GM23338 (cell line): ENCODE results near the gene TF. TPM values are rescaled to one million over a fixed set of nuclear protein-coding genes. Genes with fewer than 3 reads are reported as not detected.

ENCODE experiments used
- ATAC-seq: fragments of 200-7000 bp; cut with Tn5 transposase; 3 replicates; pipeline ENCODE4 v1.9.1; 2020
- DNase-seq: peaks from one replicate; pipeline ENCODE4 v3.0.0-alpha.2; 2015; ENCODE audit warnings: low spot score
- H2AFZ ChIP-seq: fragments of 200-600 bp; sonication (generic); 2 replicates; pipeline ENCODE4 v1.8.0; 2016; ENCODE audit warnings: antibody characterized with exemption, mild to moderate bottlenecking, moderate library complexity
- H3F3A ChIP-seq: fragments of 200-600 bp; sonication (generic); replicated peaks from 2 replicates; pipeline ENCODE4 v1.8.0; 2017; ENCODE audit warnings: antibody characterized with exemption, mixed run types, low read depth
- H3K27ac ChIP-seq: fragments of 200-600 bp; sonication (generic); 2 replicates; pipeline ENCODE4 v1.6.1; 2016; ENCODE audit warnings: low read depth
- H3K27me3 ChIP-seq: fragments of 200-600 bp; sonication (generic); 2 replicates; pipeline ENCODE4 v1.8.0; 2016; ENCODE audit warnings: mild to moderate bottlenecking, mixed run types, moderate library complexity; ENCODE audit not compliant: insufficient read depth
- H3K36me3 ChIP-seq: fragments of 200-600 bp; sonication (generic); 2 replicates; pipeline ENCODE4 v1.8.0; 2016; ENCODE audit warnings: mild to moderate bottlenecking; ENCODE audit not compliant: insufficient read depth
- H3K4me1 ChIP-seq: fragments of 200-600 bp; sonication (generic); 2 replicates; pipeline ENCODE4 v1.8.0; 2016; ENCODE audit warnings: mild to moderate bottlenecking, moderate library complexity; ENCODE audit not compliant: insufficient read depth
- H3K4me2 ChIP-seq: fragments of 200-600 bp; sonication (generic); 2 replicates; pipeline ENCODE4 v1.7.1; 2017; ENCODE audit warnings: mixed run types
- H3K4me3 ChIP-seq: fragments of 200-600 bp; sonication (generic); 2 replicates; pipeline ENCODE4 v1.6.1; 2016; ENCODE audit warnings: mixed run types
- H3K79me2 ChIP-seq: fragments of 200-600 bp; sonication (generic); replicated peaks from 2 replicates; pipeline ENCODE4 v1.8.0; 2017; ENCODE audit warnings: mild to moderate bottlenecking; ENCODE audit not compliant: insufficient read depth
- H3K9me2 ChIP-seq: fragments of 200-600 bp; sonication (generic); 2 replicates; pipeline ENCODE4 v1.8.0; 2017; ENCODE audit not compliant: insufficient read depth
- H4K20me1 ChIP-seq: fragments of 200-600 bp; sonication (generic); replicated peaks from 2 replicates; pipeline ENCODE4 v1.8.0; 2017; ENCODE audit warnings: mild to moderate bottlenecking; ENCODE audit not compliant: insufficient read depth
- H3K27ac Mint-ChIP-seq: 2 replicates; pipeline ENCODE4 v1.8.0; 2020; ENCODE audit warnings: inconsistent platforms, mild to moderate bottlenecking, moderate library complexity, mixed read lengths
- H3K27me3 Mint-ChIP-seq: 3 replicates; pipeline ENCODE4 v1.8.0; 2022; ENCODE audit warnings: low read depth, mild to moderate bottlenecking, moderate library complexity, mixed read lengths, inconsistent platforms; ENCODE audit not compliant: insufficient read depth, poor library complexity
- H3K36me3 Mint-ChIP-seq: 3 replicates; pipeline ENCODE4 v1.8.0; 2021; ENCODE audit warnings: low read depth, mild to moderate bottlenecking, inconsistent platforms, moderate library complexity, mixed read lengths
- H3K4me1 Mint-ChIP-seq: 3 replicates; pipeline ENCODE4 v1.8.0; 2020; ENCODE audit warnings: mild to moderate bottlenecking, inconsistent platforms, mixed read lengths
- H3K4me3 Mint-ChIP-seq: 3 replicates; pipeline ENCODE4 v1.8.0; 2021; ENCODE audit warnings: moderate library complexity, mild to moderate bottlenecking, inconsistent platforms, mixed read lengths
- H3K9me3 Mint-ChIP-seq: 3 replicates; pipeline ENCODE4 v1.8.0; 2020; ENCODE audit warnings: moderate library complexity, mild to moderate bottlenecking, inconsistent platforms, mixed read lengths
- CTCF ChIP-seq, 2 experiments: fragments of 200-600 bp in 1 of 2; sonication (generic) in 1 of 2; conservative IDR thresholded peaks; 2 replicates each; pipeline versions ENCODE4 v1.5.1 to v1.6.1; 2016 to 2017; ENCODE audit warnings: antibody characterized with exemption in 2 of 2, low read depth in 2 of 2, mild to moderate bottlenecking in 2 of 2, moderate library complexity in 1 of 2
- ETS1 ChIP-seq: IDR thresholded peaks from 2 replicates; pipeline ENCODE4 v1.6.1; 2016; ENCODE audit warnings: antibody characterized with exemption
- JUNB ChIP-seq: IDR thresholded peaks from one replicate; pipeline ENCODE4 v1.6.1; 2016; ENCODE audit warnings: antibody characterized with exemption; ENCODE audit not compliant: unreplicated experiment
- STAT1 ChIP-seq: IDR thresholded peaks from one replicate; pipeline ENCODE4 v1.6.1; 2016; ENCODE audit warnings: antibody characterized with exemption; ENCODE audit not compliant: unreplicated experiment
- ZNF462 ChIP-seq: fragments of 250-450 bp; sonication (Bioruptor Pico); IDR thresholded peaks from 2 replicates; pipeline ENCODE4 v1.5.0; 2020; ENCODE audit warnings: mild to moderate bottlenecking, moderate library complexity
- polyA plus RNA-seq: library from polyadenylated mRNA; unstranded; fragments of >200 nt; fragmentation: Nextera tagmentation; extraction: Ambion mirVana; gene quantifications from 2 replicates; pipeline ENCODE4 v1.2.1, GENCODE V29; 2016
- total RNA-seq: library from RNA; depleted of rRNA; stranded (reverse); fragments of >200 nt; shearing (Covaris generic); gene quantifications from 2 replicates; pipeline ENCODE4 v1.2.3, GENCODE V29; 2014

Gene TF
- total and polyA plus RNA-seq, 2 experiments from 2014 or later, result 0.03 to 0.76 TPM

- DNase-seq (no peak), ATAC-seq (no peak)
- no peak overlapping the region for H3K27ac Mint-ChIP-seq
- Histone ChIP-seq H4K20me1 (no peaks in the 10 kb centered on the region), H3K9me2 (peaks cover under 1% of the 10 kb centered on the region), H3K4me2 (no peak overlapping the region), H3K4me1 (peaks cover 6% of the 10 kb centered on the region; the same call in 1 of the 2 replicates), H3K36me3 (no peaks in the 10 kb centered on the region), H3K27me3 (no peaks in the 10 kb centered on the region), H3K4me3 (no peak overlapping the region), H3F3A (no peaks in the 10 kb centered on the region), H2AFZ (no peak overlapping the region), H3K79me2 (no peaks in the 10 kb centered on the region), H3K27ac (no peak overlapping the region)
- no peaks in the 10 kb centered on the region for H3K27me3 Mint-ChIP-seq
- TF ChIP-seq JUNB (no peak), STAT1 (no peak), ETS1 (no peak), ZNF462 (no peak), CTCF (conservative IDR thresholded peaks at IDR 0.05; ENCODE audit: low read depth in 2 of 2) (no peak)
- H3K4me3 Mint-ChIP-seq, result no peak overlapping the region
- H3K36me3 Mint-ChIP-seq, result no peaks in the 10 kb centered on the region; the same call in 2 of the 3 replicates
- H3K4me1 Mint-ChIP-seq, result peaks cover 8% of the 10 kb centered on the region
- H3K9me3 Mint-ChIP-seq, result peaks cover 14% of the 10 kb centered on the region
These were observed 35.4 kb downstream of the TF start for GRCh38 chr3:133781570-133781969.
